Neural progenitor cell (in vitro differentiated cells): ENCODE measurements around the gene ERGIC1.

ENCODE experiments used
- EZH2 ChIP-seq: fragments of 200-600 bp; sonication (generic); IDR thresholded peaks from 2 replicates; pipeline ENCODE4 v1.6.1; 2017; ENCODE audit warnings: antibody characterized with exemption, mild to moderate bottlenecking, moderate library complexity
- EZH2phosphoT487 ChIP-seq: fragments of 200-600 bp; sonication (generic); IDR thresholded peaks from 2 replicates; pipeline ENCODE4 v1.6.1; 2017; ENCODE audit warnings: antibody characterized with exemption
- TF ChIP-seq, protein P1 (sequence below): fragments of 200-600 bp; sonication (generic); IDR thresholded peaks from 2 replicates; pipeline ENCODE4 v1.5.1; 2017; ENCODE audit warnings: antibody characterized with exemption, mild to moderate bottlenecking

DNA sequence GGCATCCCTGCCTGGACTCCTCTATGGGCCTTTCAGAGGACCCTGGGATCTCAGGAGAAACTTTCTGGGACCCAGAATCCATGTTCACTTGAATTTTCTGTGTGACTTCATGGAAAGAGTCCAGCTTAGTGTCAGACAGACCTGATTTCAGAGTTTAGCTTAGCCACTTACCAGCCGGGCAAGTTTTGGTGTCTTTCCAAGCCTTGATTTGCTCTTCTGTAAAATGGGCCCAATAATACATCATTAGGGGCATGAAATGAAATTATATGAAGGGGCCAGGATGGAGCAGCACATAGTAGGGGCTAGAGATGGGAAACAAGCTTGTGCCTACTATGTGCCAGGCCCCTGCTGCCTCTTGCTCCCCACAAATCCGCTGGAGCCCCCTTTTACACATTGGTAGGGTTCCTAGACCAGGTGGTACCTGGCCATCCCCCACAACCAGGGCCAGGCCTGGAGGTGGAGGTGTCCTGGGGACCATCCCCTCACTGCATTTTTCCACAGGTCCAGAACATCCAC, 92.0 kb downstream of the ERGIC1 start:
- TF ChIP-seq, protein P1, sequence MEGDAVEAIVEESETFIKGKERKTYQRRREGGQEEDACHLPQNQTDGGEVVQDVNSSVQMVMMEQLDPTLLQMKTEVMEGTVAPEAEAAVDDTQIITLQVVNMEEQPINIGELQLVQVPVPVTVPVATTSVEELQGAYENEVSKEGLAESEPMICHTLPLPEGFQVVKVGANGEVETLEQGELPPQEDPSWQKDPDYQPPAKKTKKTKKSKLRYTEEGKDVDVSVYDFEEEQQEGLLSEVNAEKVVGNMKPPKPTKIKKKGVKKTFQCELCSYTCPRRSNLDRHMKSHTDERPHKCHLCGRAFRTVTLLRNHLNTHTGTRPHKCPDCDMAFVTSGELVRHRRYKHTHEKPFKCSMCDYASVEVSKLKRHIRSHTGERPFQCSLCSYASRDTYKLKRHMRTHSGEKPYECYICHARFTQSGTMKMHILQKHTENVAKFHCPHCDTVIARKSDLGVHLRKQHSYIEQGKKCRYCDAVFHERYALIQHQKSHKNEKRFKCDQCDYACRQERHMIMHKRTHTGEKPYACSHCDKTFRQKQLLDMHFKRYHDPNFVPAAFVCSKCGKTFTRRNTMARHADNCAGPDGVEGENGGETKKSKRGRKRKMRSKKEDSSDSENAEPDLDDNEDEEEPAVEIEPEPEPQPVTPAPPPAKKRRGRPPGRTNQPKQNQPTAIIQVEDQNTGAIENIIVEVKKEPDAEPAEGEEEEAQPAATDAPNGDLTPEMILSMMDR: no peak
- TF ChIP-seq EZH2phosphoT487 (no peak), EZH2 (no peak)
